Common myeloid progenitor, CD34-positive (primary cell): Measurements from ENCODE around the gene ACY1.
A peak's percentile ranks its signal among the peaks of the same experiment; 100 is the strongest.

Experiments
- CTCF ChIA-PET: fragments of 350-600 bp; sonication (Branson Sonifier 250); formaldehyde crosslinking; loops from one replicate; lab custom pipeline; 2021; ENCODE audit warnings: antibody characterized with exemption; lab: Charles Lee
- POLR2A ChIA-PET: fragments of 350-600 bp; sonication (Branson Sonifier 250); formaldehyde crosslinking; loops from one replicate; lab custom pipeline; 2021; ENCODE audit warnings: antibody characterized with exemption; lab: Charles Lee
- DNase-seq, 3 donors: peaks; one replicate each; pipeline versions ENCODE4 v3.0.0 to v3.0.0-alpha.2; 2013
- H3K27ac ChIP-seq, 2 experiments: 1 replicate in 1 of 2; 2 replicates in 1 of 2; pipeline ENCODE4 v1.7.0; 2013; ENCODE audit warnings: inconsistent platforms in 2 of 2, low read length in 2 of 2, mild to moderate bottlenecking in 2 of 2, low read depth in 1 of 2, moderate library complexity in 1 of 2; ENCODE audit not compliant: severe bottlenecking in 2 of 2, insufficient read depth in 1 of 2, poor library complexity in 1 of 2
- H3K27me3 ChIP-seq, 5 experiments: replicated peaks in 2 of 5; 1 replicate in 3 of 5; 2 replicates in 2 of 5; pipeline versions ENCODE4 v1.6.1 to v1.7.0; 2013; ENCODE audit warnings: low read length in 4 of 5, mild to moderate bottlenecking in 2 of 5, moderate library complexity in 2 of 5, inconsistent platforms in 1 of 5; ENCODE audit not compliant: insufficient read depth in 5 of 5, control insufficient read depth in 4 of 5
- H3K36me3 ChIP-seq, 4 experiments: 1 replicate in 2 of 4; 2 replicates in 2 of 4; pipeline versions ENCODE4 v1.6.1 to v1.7.0; 2013; ENCODE audit warnings: low read length in 3 of 4, control low read depth in 1 of 4, mild to moderate bottlenecking in 1 of 4; ENCODE audit not compliant: control insufficient read depth in 4 of 4, insufficient read depth in 4 of 4
- H3K4me1 ChIP-seq, 4 experiments: 1 replicate in 3 of 4; 2 replicates in 1 of 4; pipeline versions ENCODE4 v1.6.1 to v1.7.1; 2013; ENCODE audit warnings: low read length in 3 of 4, mild to moderate bottlenecking in 3 of 4, control low read depth in 1 of 4, inconsistent platforms in 1 of 4, moderate library complexity in 1 of 4; ENCODE audit not compliant: control insufficient read depth in 4 of 4, insufficient read depth in 4 of 4; ENCODE audit errors: control extremely low read depth in 1 of 4
- H3K4me3 ChIP-seq, 7 experiments: 1 replicate in 4 of 7; 2 replicates in 3 of 7; pipeline versions ENCODE4 v1.5.1 to v1.7.0; 2013; ENCODE audit warnings: mild to moderate bottlenecking in 7 of 7, low read length in 6 of 7, moderate library complexity in 6 of 7, inconsistent platforms in 2 of 7, low read depth in 2 of 7, control low read depth in 1 of 7; ENCODE audit not compliant: insufficient read depth in 4 of 7, control insufficient read depth in 1 of 7; ENCODE audit errors: extremely low read depth in 1 of 7
- H3K9me3 ChIP-seq, 5 experiments: 1 replicate in 4 of 5; 2 replicates in 1 of 5; pipeline versions ENCODE4 v1.6.1 to v1.7.1; 2013; ENCODE audit warnings: low read length in 4 of 5, mild to moderate bottlenecking in 2 of 5, inconsistent platforms in 1 of 5, low read depth in 1 of 5, moderate library complexity in 1 of 5; ENCODE audit not compliant: control insufficient read depth in 4 of 5, insufficient read depth in 2 of 5; ENCODE audit errors: control extremely low read depth in 1 of 5
- WGBS: methylation state at CpG from one replicate; pipeline ENCODE4 v1.1.5; 2013; ENCODE audit not compliant: insufficient coverage; 5-methylcytosine and 5-hydroxymethylcytosine counted together

The ACY1 gene

GRCh38 chr3:51997935-51998596 is 14.7 kb downstream of the ACY1 start:
- Histone ChIP-seq H3K4me1 (peaks cover 6 to 24% (median 19%) of the 10 kb centered on the region in 4 experiments), H3K9me3 (no peaks in the 10 kb centered on the region), H3K4me3 (no peak overlapping the region), H3K27me3 (no peaks in the 10 kb centered on the region), H3K27ac (no peak overlapping the region), H3K36me3 (peaks cover 4 to 21% (median 10%) of the 10 kb centered on the region in 4 experiments)
- WGBS: 87% methylated on average over 4 of the region's 7 CpGs
- DNase-seq: no peak
- POLR2A ChIA-PET: no interaction called here
- CTCF ChIA-PET: interaction anchor here (0.6 to 2.1 kb wide), 11 partner anchors 14 to 148 kb away, joined by 3 to 7 read pairs (median 4); partner anchors contain the start of gene ACY1

GRCh38 chr3:51998774-51999173 is 15.4 kb downstream of the ACY1 start:
- Histone ChIP-seq H3K27ac (no peak overlapping the region), H3K36me3 (peaks cover 4 to 16% (median 7%) of the 10 kb centered on the region in 4 experiments), H3K4me1 (peaks cover 6 to 24% (median 19%) of the 10 kb centered on the region in 4 experiments), H3K4me3 (no peak overlapping the region), H3K9me3 (no peaks in the 10 kb centered on the region), H3K27me3 (no peaks in the 10 kb centered on the region)
- CTCF ChIA-PET: interaction anchor here (0.6 to 2.1 kb wide), 10 partner anchors 14 to 148 kb away, joined by 3 to 7 read pairs (median 4); partner anchors contain the start of gene ACY1
- POLR2A ChIA-PET: no interaction called here
- WGBS: 96% methylated on average over 7 of the region's 7 CpGs
- no peak for DNase-seq

GRCh38 chr3:51999846-52000245 is 16.5 kb downstream of the ACY1 start:
- peaks cover 3 to 20% (median 10%) of the 10 kb centered on the region in 4 experiments for H3K4me1 ChIP-seq
- no peak for DNase-seq
- no peaks in the 10 kb centered on the region for H3K27me3 ChIP-seq
- ChIA-PET CTCF (interaction anchor here (1.0 to 9.0 kb wide), 5 partner anchors 53 to 161 kb away, joined by 4 to 169 read pairs (median 50); no protein-coding TSS in a partner anchor), POLR2A (no interaction called here)
- WGBS: no CpG with 5 or more reads among the region's 2 CpGs
- no peaks in the 10 kb centered on the region for H3K9me3 ChIP-seq
- no peak overlapping the region for H3K27ac ChIP-seq
- no peak overlapping the region for H3K4me3 ChIP-seq
- H3K36me3 ChIP-seq: peaks cover 0 to 6% (median 0%) of the 10 kb centered on the region in 4 experiments

- peak overlapping the region in 2 of 7 experiments; percentile 11 to 25 for H3K4me3 ChIP-seq
- peaks cover 0 to 32% (median 19%) of the 10 kb centered on the region in 4 experiments for H3K4me1 ChIP-seq
- H3K9me3 ChIP-seq: no peaks in the 10 kb centered on the region
- no peaks in the 10 kb centered on the region for H3K27me3 ChIP-seq
- ChIA-PET POLR2A (interaction anchor here (0.6 to 0.9 kb wide), 2 partner anchors 52 to 120 kb away, joined by 3 to 4 read pairs; no protein-coding TSS in a partner anchor), CTCF (interaction anchor here (0.7 to 9.0 kb wide), 28 partner anchors 10 to 338 kb away, joined by 3 to 169 read pairs (median 4); partner anchors contain the start of genes ABHD14B and DUSP7)
- peak; percentile 83 to 91 (median 88) for DNase-seq
- H3K27ac ChIP-seq: no peak overlapping the region
- 2% methylated on average over 14 of the region's 18 CpGs for WGBS
- no peaks in the 10 kb centered on the region for H3K36me3 ChIP-seq
Measured at GRCh38 chr3:52001443-52001974, 18.2 kb downstream of the ACY1 start.

- Histone ChIP-seq H3K27ac (no peak overlapping the region), H3K4me1 (peaks cover 0 to 35% (median 20%) of the 10 kb centered on the region in 4 experiments), H3K4me3 (no peak overlapping the region), H3K36me3 (no peaks in the 10 kb centered on the region), H3K9me3 (no peaks in the 10 kb centered on the region), H3K27me3 (no peaks in the 10 kb centered on the region)
- 94% methylated on average over 4 of the region's 6 CpGs for WGBS
- no peak for DNase-seq
- ChIA-PET POLR2A (no interaction called here), CTCF (interaction anchor here (0.9 to 9.0 kb wide), 14 partner anchors 11 to 337 kb away, joined by 3 to 169 read pairs (median 10); partner anchors contain the start of gene DUSP7)
Measured at GRCh38 chr3:52002748-52003147, 19.4 kb downstream of the ACY1 start.

- CTCF ChIA-PET: interaction anchor here (1.1 to 9.0 kb wide), 8 partner anchors 12 to 146 kb away, joined by 3 to 169 read pairs (median 31); partner anchors contain the start of gene DUSP7
- no peak overlapping the region for H3K4me3 ChIP-seq
Measured at GRCh38 chr3:52004163-52004787, 20.9 kb downstream of the ACY1 start.

More at GRCh38 chr3:52004163-52004787, 20.9 kb downstream of the ACY1 start:
- POLR2A ChIA-PET: no interaction called here
- Histone ChIP-seq H3K9me3 (no peaks in the 10 kb centered on the region), H3K27me3 (no peaks in the 10 kb centered on the region), H3K4me1 (peaks cover 0 to 32% (median 20%) of the 10 kb centered on the region in 4 experiments), H3K36me3 (no peaks in the 10 kb centered on the region), H3K27ac (no peak overlapping the region)
- 67% methylated on average over 14 of the region's 16 CpGs for WGBS
- peak in 2 of 3 donors; percentile 25 to 26 for DNase-seq
